HG02981 (cell line): ENCODE data around the gene AKAP6.
"Not testable (repeated sequence)": the region's sequence is repeated elsewhere in the genome, so short reads cannot be mapped to it uniquely, and the experiment has no call there.

Experiments
- ATAC-seq: cut with Tn5 transposase; IDR thresholded peaks from one replicate; pipeline ENCODE4 v1.9.1; 2021; ENCODE audit warnings: mild to moderate bottlenecking, moderate library complexity; ENCODE audit not compliant: unreplicated experiment

The AKAP6 gene

DNA sequence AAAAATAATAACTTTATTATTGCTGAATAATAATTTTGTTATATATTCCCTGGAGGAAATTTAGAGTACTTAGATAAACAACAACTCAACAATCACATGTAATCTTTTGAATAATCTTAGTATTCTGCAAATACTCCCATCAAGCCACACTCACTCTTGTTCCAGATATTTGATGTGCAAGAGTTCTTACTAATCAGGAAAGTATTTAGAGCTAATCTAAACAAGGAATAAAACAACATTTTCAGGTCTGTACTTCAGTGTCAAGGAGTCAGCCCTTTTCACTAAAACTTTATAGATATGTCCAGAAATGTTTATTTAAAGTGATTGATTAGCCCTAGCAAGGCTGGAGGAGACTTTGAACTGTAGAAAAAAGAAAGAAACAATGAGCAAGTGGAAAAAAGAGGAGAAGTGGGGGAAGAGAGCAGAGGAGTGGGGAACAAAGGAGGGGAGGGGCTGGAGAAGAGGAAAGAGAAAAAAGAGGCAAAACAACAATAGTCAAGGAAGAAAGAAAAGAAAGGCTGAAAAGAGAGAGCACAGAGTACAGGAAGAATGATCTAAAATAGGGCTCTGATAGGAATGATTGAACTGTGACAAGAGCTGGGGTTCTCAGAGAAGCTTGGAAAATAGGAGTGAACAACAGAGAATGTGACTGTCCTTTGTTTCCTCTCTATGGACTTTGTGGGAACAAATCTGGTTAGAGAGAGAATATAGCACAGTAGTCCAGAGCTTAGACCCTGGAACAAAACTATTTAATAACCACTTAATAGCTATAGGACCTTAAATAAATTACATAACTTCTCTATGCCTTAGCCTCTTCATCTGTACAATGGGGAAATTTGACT, 238.7 kb downstream of the AKAP6 start:
- ATAC-seq = no peak

DNA sequence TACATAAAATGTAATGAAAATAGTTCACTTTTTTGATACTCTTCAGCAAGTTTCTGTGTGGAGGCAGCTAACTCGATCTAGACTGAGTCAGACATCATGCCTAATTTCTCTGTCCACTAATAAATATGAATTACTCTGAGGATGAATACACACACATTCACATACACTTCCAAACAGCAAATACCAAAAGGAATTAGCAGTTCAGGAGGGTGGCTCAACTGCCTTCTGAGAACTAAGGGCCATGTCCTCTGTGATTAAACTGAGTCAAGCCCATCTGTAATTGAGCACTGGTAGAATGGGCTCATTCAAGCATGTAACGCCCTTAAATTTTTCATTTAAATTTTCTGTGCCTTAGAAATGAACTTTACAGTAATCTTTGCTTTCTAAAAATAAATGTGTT, 242.5 kb downstream of the AKAP6 start:
- ATAC-seq = no peak

DNA sequence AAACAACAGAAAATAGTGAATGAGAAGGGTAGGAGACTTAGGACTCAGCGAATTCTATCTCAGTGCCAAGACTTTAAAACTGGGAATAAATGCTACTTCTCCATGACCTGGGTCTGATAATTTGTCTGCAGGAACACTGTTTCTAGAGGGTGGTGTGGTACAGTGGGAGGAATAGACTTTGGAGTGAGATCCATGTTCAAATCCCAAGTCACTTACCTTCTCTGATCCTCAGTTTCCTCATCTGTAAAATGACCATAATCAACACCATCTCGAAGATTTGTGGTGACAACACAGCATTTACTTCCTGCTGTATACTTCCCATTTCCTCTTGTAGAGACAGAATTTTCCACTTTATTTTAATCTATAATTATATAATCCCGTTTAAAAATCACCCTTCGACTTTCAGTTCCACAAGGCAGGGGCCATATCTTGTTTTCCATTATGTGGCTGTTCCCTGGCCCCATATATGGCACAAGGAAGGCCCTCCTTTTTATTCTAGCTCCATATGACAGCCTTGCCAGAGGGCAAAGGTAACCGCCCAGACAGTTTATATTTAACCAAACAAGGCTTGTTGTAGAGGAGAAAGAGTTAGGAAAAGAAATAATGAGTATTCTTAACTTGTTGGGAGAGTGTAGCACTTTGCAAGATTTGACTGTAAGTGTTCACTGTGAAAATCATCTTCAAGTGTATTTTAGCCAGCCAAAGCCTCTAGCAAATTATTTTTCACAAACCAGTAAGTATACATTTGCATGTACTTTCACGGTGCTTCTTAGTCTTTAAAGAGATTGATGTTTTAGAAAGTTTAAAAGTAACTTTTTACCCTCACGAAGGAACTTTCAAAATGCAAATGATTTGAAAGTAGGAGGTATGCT, 243.1 kb downstream of the AKAP6 start:
- peak; percentile 50 for ATAC-seq

DNA sequence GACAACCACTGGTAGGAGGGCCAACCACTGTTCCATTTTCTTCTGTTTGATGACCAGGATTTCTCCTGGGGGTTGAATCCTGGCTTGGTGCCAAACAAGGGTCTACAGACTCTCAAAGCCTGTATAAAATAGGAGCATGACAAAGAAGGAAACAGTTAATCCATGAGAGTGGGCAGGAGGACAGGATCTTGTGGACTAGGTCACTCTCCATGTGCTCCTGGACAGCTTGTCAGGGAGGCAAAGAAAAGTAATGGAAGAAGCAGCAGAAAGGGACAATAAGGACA, 243.7 kb downstream of the AKAP6 start:
- no peak for ATAC-seq

DNA sequence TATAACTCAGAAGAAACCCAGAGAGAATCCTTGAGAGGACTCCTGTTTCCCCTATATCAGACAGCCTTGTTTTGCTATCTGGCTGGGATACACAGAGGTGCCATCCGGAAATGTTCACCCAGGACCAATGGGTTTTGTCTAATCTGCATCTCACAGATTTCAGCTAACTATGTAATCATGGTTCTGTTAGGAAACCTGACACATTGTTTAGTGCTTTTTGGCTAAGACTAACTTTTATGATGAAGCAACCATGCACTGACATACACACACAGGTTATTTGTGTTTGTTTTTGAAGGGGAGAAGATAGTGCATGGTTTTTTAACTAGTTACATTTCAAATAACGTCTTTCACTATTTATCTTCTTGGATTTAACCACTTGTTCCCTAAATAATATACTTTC, 245.2 kb downstream of the AKAP6 start:
- ATAC-seq = no peak

DNA sequence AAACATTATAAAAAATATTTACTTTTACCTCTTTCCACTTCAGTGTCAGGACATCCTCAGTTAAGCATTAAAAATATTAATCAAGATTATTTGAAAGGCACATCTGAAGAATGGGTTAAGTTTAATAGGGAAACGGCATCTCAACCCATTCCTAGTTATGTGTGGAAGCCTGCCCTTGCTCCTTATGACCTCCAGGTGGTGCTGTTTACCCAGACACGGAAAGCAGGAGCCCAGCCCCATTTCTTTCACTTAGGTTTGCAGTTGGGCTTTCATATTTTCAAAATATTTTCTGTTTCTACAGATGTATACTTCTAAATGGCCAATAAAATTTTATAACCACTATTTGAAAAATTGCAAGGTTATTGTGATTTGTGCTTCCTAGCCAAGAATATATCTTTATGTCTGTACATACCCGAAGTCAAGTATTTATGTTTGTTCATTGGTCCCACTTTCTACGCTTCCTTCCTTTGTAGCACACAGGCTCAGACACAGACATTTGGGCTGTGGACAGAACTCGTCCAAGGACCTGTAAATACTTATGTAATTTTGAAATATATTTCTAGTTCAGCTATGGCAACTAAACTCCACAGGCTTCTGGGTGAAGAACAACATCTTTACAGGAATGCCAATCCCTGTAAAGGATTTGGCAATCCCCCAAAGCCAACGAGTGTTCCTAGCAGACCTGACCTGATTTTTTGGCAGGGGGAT, 247.1 kb downstream of the AKAP6 start:
- peak; percentile 47 for ATAC-seq

DNA sequence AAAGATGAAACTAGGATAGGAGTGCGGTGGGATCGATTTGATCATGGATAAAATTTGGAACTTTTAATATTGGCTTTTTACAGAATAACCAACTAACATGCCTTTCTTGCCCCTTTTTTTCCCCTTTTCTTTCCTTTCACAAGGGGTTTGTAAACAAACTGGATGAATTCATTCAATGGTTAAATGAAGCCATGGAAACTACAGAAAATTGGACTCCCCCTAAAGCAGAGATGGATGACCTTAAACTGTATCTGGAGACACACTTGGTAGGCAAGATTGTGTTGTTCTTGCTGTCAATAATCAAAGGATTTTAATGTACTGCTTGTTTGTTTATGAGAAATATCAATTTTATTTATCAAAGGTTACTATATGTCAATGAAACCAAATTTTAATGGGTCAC, 247.9 kb downstream of the AKAP6 start:
- no peak for ATAC-seq

DNA sequence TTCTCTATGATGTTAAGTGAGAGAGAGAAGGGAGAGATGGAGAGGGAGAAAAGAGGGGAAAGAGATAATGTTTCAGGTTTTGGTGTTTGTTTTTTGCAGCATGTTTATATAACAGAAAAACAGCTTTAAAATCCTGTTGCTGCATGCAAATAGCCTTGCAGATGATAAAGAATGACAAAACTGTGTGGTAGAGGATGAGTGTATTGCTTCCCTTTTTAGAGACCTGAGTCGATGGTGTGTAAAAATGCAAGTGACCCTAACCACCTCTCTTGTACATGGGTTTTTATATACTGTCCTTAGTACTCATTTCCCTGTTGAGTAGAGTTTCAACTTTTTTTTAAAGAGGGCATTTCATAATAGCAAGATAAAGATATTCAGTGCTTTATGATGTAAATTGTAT, 249.1 kb downstream of the AKAP6 start:
- ATAC-seq = peak; percentile 83

DNA sequence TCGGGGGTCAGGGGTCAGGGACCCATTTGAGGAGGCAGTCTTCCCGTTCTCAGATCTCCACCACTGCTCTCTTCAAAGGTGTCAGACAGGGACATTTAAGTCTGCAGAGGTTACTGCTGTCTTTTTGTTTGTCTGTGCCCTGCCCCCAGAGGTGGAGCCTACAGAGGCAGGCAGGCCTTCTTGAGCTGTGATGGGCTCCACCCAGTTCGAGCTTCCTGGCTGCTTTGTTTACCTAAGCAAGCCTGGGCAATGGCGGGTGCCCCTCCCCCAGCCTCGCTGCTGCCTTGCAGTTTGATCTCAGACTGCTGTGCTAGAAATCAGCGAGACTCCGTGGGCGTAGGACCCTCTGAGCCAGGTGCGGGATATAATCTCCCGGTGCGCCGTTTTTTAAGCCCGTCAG, 254.3 kb downstream of the AKAP6 start:
- not testable (repeated sequence) for ATAC-seq

DNA sequence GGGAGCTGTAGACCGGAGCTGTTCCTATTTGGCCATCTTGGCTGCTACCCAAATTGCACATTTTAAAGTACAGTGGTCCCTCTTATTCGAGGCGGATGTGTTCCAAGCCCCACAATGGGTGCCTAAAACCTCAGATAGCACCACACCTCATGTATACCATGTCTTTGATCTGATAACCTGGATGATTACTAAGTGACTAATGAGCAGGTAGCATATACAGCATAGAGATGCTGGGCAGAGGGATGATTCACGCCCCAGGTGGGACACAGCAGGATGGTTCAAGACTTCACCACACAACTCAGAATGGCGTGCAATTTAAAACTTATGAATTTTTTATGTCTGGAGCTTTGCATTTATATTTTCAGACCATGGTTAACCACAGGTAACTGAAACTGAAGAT, 255.0 kb downstream of the AKAP6 start:
- no peak for ATAC-seq

DNA sequence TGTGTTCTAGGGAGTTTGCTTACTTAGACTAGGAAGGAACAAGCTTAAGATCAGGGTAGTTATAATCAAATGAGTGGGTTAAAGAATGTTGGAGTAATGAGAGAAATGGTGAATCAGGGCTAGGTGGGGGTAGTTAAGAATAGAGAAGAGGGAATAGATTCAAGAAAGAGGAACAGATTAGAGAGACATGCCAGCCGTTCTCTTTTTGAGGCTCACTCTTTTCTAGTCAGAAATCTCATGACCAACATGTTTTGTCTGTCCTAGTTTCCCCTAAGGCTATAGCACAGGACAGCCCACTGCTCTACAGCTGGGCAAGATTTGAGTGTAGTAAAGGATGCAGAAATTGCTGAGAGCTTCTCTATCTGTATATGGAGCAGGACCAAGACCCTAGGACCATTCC, 258.4 kb downstream of the AKAP6 start:
- no peak for ATAC-seq

DNA sequence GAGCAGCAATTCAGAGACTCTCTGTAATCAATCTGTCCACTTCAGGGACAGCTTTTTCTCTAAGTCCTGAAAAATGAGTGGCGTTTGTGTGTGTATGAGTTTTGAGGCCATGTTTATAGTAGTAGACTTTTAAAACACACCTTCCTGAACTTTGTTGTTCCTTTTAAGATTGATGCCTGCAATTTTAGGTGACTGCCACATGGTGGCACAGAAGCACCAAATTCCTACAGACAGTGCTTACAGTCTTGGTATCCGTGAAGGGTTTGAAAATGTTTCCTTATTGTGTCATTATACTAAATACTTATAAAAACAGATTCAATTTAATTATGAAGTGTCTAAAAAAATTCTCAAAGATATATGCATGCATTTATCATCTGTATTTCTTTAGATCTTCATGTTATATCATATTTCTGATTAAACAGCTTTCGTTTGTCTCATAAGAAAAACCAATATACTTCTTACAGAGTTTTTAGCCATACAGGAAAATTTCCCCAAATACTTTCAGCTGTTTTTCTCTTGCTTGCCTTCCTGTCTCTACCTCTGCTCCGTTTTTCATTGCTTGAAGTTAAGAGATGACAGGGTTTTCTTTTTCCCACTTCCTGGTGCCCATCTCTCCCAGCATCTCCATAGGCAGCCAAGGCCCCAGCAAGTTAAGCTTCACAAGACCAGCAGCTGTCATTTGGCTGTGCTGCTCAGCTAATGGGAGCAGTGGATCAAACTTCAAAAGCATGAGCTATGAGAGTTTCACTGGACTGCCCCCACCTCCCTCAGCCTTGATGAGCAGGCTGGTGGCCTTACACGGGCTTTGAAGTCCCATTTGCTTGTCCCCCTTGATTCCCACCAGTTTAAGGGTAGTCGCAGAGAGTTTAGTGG, 259.6 kb downstream of the AKAP6 start:
- no peak for ATAC-seq

DNA sequence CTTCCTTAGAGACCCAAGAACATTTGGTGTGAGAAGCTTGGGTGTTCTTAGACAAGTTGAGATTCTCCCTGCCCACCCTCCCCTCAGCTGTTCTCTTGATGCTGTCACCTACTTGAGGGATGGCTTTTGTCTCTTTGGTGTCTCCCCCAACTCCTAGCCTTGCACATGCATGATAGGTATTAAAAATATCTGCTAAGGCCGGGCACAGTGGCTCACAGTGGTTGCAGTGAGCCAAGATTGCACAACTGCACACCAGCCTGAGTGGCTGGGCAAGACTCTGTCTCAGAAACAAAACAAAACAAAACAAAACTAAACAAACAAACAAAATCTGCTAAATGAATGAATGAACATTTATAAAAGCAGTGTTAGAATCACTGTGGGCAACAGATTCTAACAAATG, 261.1 kb downstream of the AKAP6 start:
- no peak for ATAC-seq

DNA sequence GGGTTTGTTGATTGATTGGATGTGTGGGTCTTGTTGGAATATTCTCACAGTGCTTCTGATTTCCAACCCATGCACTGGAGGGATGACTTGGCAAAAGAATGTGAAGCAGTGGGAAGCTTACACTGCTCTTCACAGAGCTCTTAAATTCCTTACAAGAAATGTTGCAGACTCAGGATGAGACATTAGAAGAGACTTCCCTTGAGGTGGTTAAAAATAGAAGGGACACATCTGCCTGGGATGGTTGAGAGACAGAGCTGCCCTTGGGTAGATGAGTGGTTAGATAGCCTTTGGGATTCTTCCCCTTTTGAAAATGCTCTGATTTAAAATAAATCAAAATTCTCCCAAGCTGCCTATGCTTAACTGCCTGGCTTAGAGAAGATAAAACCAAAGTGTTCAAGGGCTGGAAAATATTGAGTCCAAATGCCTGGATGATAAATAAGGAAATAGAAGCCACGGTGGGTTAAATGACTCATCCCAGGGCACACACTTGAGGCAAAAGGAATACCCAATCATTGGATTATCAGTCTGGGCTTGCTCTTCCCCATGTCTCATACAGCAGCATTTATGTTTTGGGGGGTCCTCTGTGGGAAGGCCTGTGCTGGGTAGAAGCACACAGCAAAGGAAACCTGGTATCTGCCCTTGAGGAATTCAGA, 264.3 kb downstream of the AKAP6 start:
- no peak for ATAC-seq

DNA sequence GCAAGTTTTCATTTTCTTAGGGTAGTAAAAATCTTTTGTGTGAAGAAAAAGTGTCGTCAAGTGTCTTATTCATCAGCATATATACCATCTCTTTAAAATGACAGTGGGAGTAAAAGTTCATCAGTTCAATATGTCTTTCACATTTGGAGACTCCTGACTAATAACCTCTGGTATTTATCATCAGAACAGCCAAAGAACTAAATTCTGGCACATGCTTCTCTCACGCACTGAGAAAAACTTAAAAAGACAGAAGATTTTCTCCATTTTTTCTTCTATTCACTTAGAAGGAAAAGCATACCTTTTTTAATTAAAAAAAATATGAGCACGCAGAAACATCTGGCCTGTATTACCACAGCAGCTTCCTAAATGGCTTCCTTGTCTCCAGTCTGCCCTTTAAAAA, 265.7 kb downstream of the AKAP6 start:
- ATAC-seq = no peak

DNA sequence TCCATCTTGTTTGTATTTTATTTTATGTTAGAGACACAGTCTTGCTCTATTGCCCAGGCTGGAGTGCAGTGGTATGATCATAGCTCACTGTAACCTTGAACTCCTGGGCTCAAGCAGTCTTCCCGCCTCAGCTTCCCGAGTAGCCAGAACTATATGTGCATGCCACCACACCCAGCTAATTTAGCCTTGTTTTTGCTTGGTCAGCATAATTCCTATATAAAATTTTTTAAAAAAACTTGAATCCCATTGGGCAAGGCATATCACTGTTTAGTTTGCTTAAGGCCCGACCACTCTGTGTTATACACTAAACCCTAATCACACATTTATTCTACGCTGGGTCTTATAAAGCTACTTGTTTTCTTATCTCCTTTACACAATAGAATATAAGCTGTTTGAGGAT, 266.4 kb downstream of the AKAP6 start:
- no peak for ATAC-seq

DNA sequence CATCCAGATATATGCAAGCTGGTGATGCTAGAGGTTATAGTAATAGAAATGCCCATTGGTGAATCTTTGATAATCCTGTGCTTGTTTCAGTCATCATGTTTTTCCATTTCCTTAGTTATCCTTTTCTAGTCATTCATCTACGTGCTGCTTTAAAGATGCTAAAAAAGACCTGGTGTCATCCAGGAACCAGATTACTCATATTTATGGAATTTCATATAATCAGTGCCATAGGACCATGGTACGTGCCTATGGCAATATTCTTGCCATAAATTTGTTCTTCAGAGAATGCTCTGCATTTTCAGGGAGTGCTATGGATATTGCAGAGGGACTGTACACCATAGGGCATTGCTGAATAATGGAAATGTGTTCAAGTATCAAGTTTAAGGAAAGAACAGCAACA, 267.3 kb downstream of the AKAP6 start:
- ATAC-seq = no peak

DNA sequence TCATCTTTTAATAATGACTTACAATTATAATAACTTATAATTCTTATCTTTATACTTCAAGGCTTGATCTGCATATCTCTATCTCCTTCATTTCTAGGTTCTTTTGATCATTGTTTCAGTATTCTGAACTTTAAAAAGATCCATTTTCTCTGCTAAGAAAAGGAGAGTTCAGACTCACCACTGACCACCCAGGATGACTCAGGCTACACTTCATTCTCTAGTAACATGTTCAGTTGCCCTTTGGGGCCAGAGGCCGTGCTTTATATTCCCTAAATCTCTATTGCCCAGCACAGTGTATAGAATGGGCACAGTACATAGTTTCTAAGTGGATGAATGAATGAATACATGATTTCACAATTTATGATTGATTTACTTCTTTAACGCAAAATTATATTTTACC, 268.7 kb downstream of the AKAP6 start:
- ATAC-seq = no peak

DNA sequence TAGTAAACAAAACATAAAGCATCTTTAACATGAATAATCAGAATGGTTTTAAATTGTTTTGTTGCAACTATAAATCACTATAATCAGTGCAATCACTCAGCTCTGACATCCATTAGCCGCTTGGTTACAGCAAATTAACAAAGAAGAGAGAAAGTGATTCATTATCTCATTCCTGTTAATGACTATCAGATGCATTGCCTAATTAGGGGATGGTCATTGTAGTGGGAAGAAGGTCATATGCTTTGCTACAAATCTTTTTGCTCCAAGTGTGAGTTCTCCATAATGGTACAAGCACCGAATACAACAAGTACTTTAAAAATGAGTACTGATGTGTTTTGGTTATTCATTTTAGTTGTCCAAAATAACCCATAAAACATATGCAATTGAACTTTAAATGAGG, 272.0 kb downstream of the AKAP6 start:
- no peak for ATAC-seq

DNA sequence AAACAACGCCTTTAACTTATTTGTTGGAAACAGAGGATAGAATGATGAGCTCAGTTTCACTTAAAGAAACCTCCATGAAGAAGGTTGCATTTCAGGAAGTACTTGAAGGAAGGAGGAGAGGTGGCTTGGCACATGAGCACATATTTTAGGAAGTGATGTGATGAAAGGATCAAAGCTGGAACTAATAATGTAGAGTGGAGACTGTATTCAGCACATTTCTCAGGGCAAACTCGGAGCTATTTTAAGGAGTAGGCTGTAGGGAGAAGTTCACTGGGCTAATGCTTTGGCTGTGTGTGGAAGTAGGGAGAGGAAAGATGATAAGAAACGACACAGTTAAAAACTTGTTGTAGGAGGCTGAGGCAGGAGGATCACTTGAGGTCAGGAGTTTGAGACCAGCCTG, 272.8 kb downstream of the AKAP6 start:
- no peak for ATAC-seq
